Karpas-422 (cell line): ENCODE measurements around the gene ZNF805. TPM values are rescaled to one million over a fixed set of nuclear protein-coding genes. Genes with fewer than 3 reads are reported as not detected.

Experiments
- DNase-seq: peaks from one replicate; pipeline ENCODE4 v3.0.0-alpha.2; 2015
- H2AFZ ChIP-seq: fragments of 200-600 bp; sonication (generic); 2 replicates; pipeline ENCODE4 v1.6.1; 2014; ENCODE audit warnings: antibody characterized with exemption, low read length, mixed read lengths
- H3K27ac ChIP-seq: fragments of 200-600 bp; sonication (generic); 2 replicates; pipeline ENCODE4 v1.5.1; 2014; ENCODE audit warnings: mild to moderate bottlenecking, low read length, moderate library complexity
- H3K27me3 ChIP-seq: fragments of 200-600 bp; sonication (generic); 2 replicates; pipeline ENCODE4 v1.6.1; 2014; ENCODE audit warnings: low read length, mixed read lengths
- H3K36me3 ChIP-seq: fragments of 200-600 bp; sonication (generic); 2 replicates; pipeline ENCODE4 v1.6.1; 2014; ENCODE audit warnings: low read length, mixed read lengths; ENCODE audit not compliant: insufficient read depth
- H3K4me1 ChIP-seq: fragments of 200-600 bp; sonication (generic); 2 replicates; pipeline ENCODE4 v1.6.1; 2014; ENCODE audit warnings: mild to moderate bottlenecking, low read length, mixed read lengths
- H3K4me2 ChIP-seq: fragments of 200-600 bp; sonication (generic); 2 replicates; pipeline ENCODE4 v1.6.1; 2014; ENCODE audit warnings: low read length, low read depth, mild to moderate bottlenecking; ENCODE audit not compliant: poor library complexity, severe bottlenecking
- H3K4me3 ChIP-seq: fragments of 200-600 bp; sonication (generic); 2 replicates; pipeline ENCODE4 v1.5.1; 2014; ENCODE audit warnings: mild to moderate bottlenecking, antibody characterized with exemption, low read length, mixed read lengths
- H3K79me2 ChIP-seq: fragments of 200-600 bp; sonication (generic); 2 replicates; pipeline ENCODE4 v1.6.1; 2014; ENCODE audit warnings: mild to moderate bottlenecking, low read length, mixed read lengths
- H3K9ac ChIP-seq: fragments of 200-600 bp; sonication (generic); 2 replicates; pipeline ENCODE4 v1.6.0; 2014; ENCODE audit warnings: low read length
- H3K9me2 ChIP-seq: fragments of 200-600 bp; sonication (generic), shearing (Covaris generic); replicated peaks from 2 replicates; pipeline ENCODE4 v1.6.0; 2014; ENCODE audit warnings: mild to moderate bottlenecking, low read length, moderate library complexity; ENCODE audit not compliant: insufficient read depth
- H3K9me3 ChIP-seq: fragments of 300-700, 200-600 bp; sonication (generic); 2 replicates; pipeline ENCODE4 v1.6.1; 2014; ENCODE audit warnings: low read length, mixed read lengths
- H4K20me1 ChIP-seq: fragments of 200-600 bp; sonication (generic); 2 replicates; pipeline ENCODE4 v1.6.1; 2014; ENCODE audit warnings: mild to moderate bottlenecking, antibody characterized with exemption, low read length, low read depth; ENCODE audit not compliant: insufficient read depth
- total RNA-seq: library from RNA; depleted of rRNA; stranded (reverse); fragments of >200 nt; shearing (Covaris generic); gene quantifications from 2 replicates; pipeline ENCODE4 v1.2.3, GENCODE V29; 2014; ENCODE audit warnings: low replicate concordance

Gene ZNF805
- total RNA-seq, 1 experiment from 2014 or later = 20.5 TPM

GRCh38 chr19:57227502-57227901, 12.9 kb upstream of the ZNF805 start:
- Histone ChIP-seq H3K4me3 (no peak overlapping the region), H3K9me3 (no peaks in the 10 kb centered on the region), H3K79me2 (no peaks in the 10 kb centered on the region), H3K27me3 (no peaks in the 10 kb centered on the region), H3K36me3 (no peaks in the 10 kb centered on the region), H3K9me2 (no peaks in the 10 kb centered on the region), H2AFZ (no peak overlapping the region), H3K4me2 (no peak overlapping the region), H4K20me1 (no peaks in the 10 kb centered on the region), H3K27ac (no peak overlapping the region), H3K4me1 (no peaks in the 10 kb centered on the region), H3K9ac (no peak overlapping the region)
- DNase-seq = no peak

GRCh38 chr19:57231686-57232085, 8.7 kb upstream of the ZNF805 start:
- H3K9me2 ChIP-seq = no peaks in the 10 kb centered on the region
- H4K20me1 ChIP-seq = no peaks in the 10 kb centered on the region
- H3K27ac ChIP-seq = no peak overlapping the region
- no peak overlapping the region for H3K4me3 ChIP-seq
- H2AFZ ChIP-seq = no peak overlapping the region
- no peaks in the 10 kb centered on the region for H3K27me3 ChIP-seq
- no peaks in the 10 kb centered on the region for H3K9me3 ChIP-seq
- no peak overlapping the region for H3K4me2 ChIP-seq
- peaks cover 3% of the 10 kb centered on the region for H3K4me1 ChIP-seq
- no peak overlapping the region for H3K9ac ChIP-seq
- H3K36me3 ChIP-seq = no peaks in the 10 kb centered on the region
- H3K79me2 ChIP-seq = no peaks in the 10 kb centered on the region
- no peak for DNase-seq

- no peak overlapping the region for H2AFZ ChIP-seq
- H3K4me3 ChIP-seq = no peak overlapping the region
- no peak overlapping the region for H3K27ac ChIP-seq
Observed at GRCh38 chr19:57233207-57233606, 7.2 kb upstream of the ZNF805 start.

GRCh38 chr19:57239982-57240310, 486 bp upstream of the ZNF805 start:
- peak overlapping the region; percentile 82 for H3K9ac ChIP-seq
- peaks cover 43% of the 10 kb centered on the region for H3K79me2 ChIP-seq
- no peak overlapping the region for H3K27ac ChIP-seq
- no peak for DNase-seq
- H3K9me3 ChIP-seq = no peaks in the 10 kb centered on the region
- peaks cover 10% of the 10 kb centered on the region for H3K36me3 ChIP-seq
- no peaks in the 10 kb centered on the region for H4K20me1 ChIP-seq
- H3K9me2 ChIP-seq = no peaks in the 10 kb centered on the region
- peak overlapping the region; percentile 99 for H2AFZ ChIP-seq
- H3K27me3 ChIP-seq = no peaks in the 10 kb centered on the region
- peak overlapping the region; percentile 76 for H3K4me3 ChIP-seq
- H3K4me2 ChIP-seq = peak overlapping the region; percentile 75
- peaks cover 18% of the 10 kb centered on the region for H3K4me1 ChIP-seq

More at GRCh38 chr19:57233207-57233606, 7.2 kb upstream of the ZNF805 start:
- H3K4me2 ChIP-seq = no peak overlapping the region
- H3K36me3 ChIP-seq = no peaks in the 10 kb centered on the region
- H3K9me2 ChIP-seq = no peaks in the 10 kb centered on the region
- H3K9ac ChIP-seq = no peak overlapping the region
- no peaks in the 10 kb centered on the region for H3K79me2 ChIP-seq
- H3K27me3 ChIP-seq = no peaks in the 10 kb centered on the region
- no peaks in the 10 kb centered on the region for H3K9me3 ChIP-seq
- H4K20me1 ChIP-seq = no peaks in the 10 kb centered on the region
- peaks cover 3% of the 10 kb centered on the region for H3K4me1 ChIP-seq
- DNase-seq = no peak

- peak overlapping the region; percentile 75 for H3K4me2 ChIP-seq
- peak; percentile 65 for DNase-seq
- H3K9ac ChIP-seq = peak overlapping the region; percentile 82
- H4K20me1 ChIP-seq = no peaks in the 10 kb centered on the region
- peaks cover 18% of the 10 kb centered on the region for H3K36me3 ChIP-seq
- peak overlapping the region; percentile 76 for H3K4me3 ChIP-seq
- no peaks in the 10 kb centered on the region for H3K9me3 ChIP-seq
- H3K9me2 ChIP-seq = no peaks in the 10 kb centered on the region
- peaks cover 52% of the 10 kb centered on the region for H3K79me2 ChIP-seq
- H3K27me3 ChIP-seq = no peaks in the 10 kb centered on the region
- no peak overlapping the region for H2AFZ ChIP-seq
- peaks cover 18% of the 10 kb centered on the region for H3K4me1 ChIP-seq
- H3K27ac ChIP-seq = peak overlapping the region; percentile 42
Observed at GRCh38 chr19:57241176-57241575, 744 bp downstream of the ZNF805 start.

- Histone ChIP-seq H2AFZ (no peak overlapping the region), H4K20me1 (no peaks in the 10 kb centered on the region), H3K9ac (no peak overlapping the region), H3K4me1 (peaks cover 18% of the 10 kb centered on the region), H3K9me3 (no peaks in the 10 kb centered on the region), H3K27ac (no peak overlapping the region), H3K79me2 (peaks cover 64% of the 10 kb centered on the region), H3K4me3 (no peak overlapping the region), H3K27me3 (no peaks in the 10 kb centered on the region), H3K36me3 (peaks cover 25% of the 10 kb centered on the region), H3K9me2 (no peaks in the 10 kb centered on the region), H3K4me2 (peak overlapping the region; percentile 75)
- no peak for DNase-seq
Observed at GRCh38 chr19:57242821-57243220, 2.4 kb downstream of the ZNF805 start.

- H3K9me2 ChIP-seq = no peaks in the 10 kb centered on the region
- H3K9me3 ChIP-seq = no peaks in the 10 kb centered on the region
- H3K4me3 ChIP-seq = no peak overlapping the region
- H3K27ac ChIP-seq = no peak overlapping the region
- peaks cover 18% of the 10 kb centered on the region for H3K4me1 ChIP-seq
- peaks cover 74% of the 10 kb centered on the region for H3K79me2 ChIP-seq
- H3K36me3 ChIP-seq = peaks cover 38% of the 10 kb centered on the region
- H3K4me2 ChIP-seq = no peak overlapping the region
- H4K20me1 ChIP-seq = no peaks in the 10 kb centered on the region
- no peaks in the 10 kb centered on the region for H3K27me3 ChIP-seq
- H3K9ac ChIP-seq = no peak overlapping the region
- H2AFZ ChIP-seq = no peak overlapping the region
- no peak for DNase-seq
Observed at GRCh38 chr19:57244513-57244912, 4.1 kb downstream of the ZNF805 start.

- Histone ChIP-seq H3K79me2 (peaks cover 74% of the 10 kb centered on the region), H4K20me1 (no peaks in the 10 kb centered on the region), H3K27ac (no peak overlapping the region), H3K4me3 (no peak overlapping the region), H3K4me2 (no peak overlapping the region), H3K4me1 (peaks cover 16% of the 10 kb centered on the region), H3K27me3 (no peaks in the 10 kb centered on the region), H2AFZ (no peak overlapping the region), H3K9me3 (no peaks in the 10 kb centered on the region), H3K36me3 (peaks cover 38% of the 10 kb centered on the region), H3K9ac (no peak overlapping the region), H3K9me2 (no peaks in the 10 kb centered on the region)
- no peak for DNase-seq
Observed at GRCh38 chr19:57245066-57245465, 4.6 kb downstream of the ZNF805 start.

GRCh38 chr19:57245959-57246358, 5.5 kb downstream of the ZNF805 start:
- Histone ChIP-seq H4K20me1 (no peaks in the 10 kb centered on the region), H3K27me3 (no peaks in the 10 kb centered on the region), H2AFZ (no peak overlapping the region), H3K9ac (no peak overlapping the region), H3K4me2 (no peak overlapping the region), H3K36me3 (peaks cover 44% of the 10 kb centered on the region), H3K9me2 (no peaks in the 10 kb centered on the region), H3K9me3 (no peaks in the 10 kb centered on the region), H3K4me1 (peaks cover 13% of the 10 kb centered on the region), H3K4me3 (no peak overlapping the region), H3K79me2 (peaks cover 75% of the 10 kb centered on the region), H3K27ac (no peak overlapping the region)
- no peak for DNase-seq
